HG03045 (cell line): Measurements from ENCODE around the gene CXCL13.
"Not testable (repeated sequence)": the region's sequence is repeated elsewhere in the genome, so short reads cannot be mapped to it uniquely, and the experiment has no call there.

ENCODE experiments used
- ATAC-seq: cut with Tn5 transposase; IDR thresholded peaks from one replicate; pipeline ENCODE4 v1.9.1; 2021; ENCODE audit warnings: mild to moderate bottlenecking, moderate library complexity; ENCODE audit not compliant: unreplicated experiment

Gene CXCL13, protein sequence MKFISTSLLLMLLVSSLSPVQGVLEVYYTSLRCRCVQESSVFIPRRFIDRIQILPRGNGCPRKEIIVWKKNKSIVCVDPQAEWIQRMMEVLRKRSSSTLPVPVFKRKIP

DNA sequence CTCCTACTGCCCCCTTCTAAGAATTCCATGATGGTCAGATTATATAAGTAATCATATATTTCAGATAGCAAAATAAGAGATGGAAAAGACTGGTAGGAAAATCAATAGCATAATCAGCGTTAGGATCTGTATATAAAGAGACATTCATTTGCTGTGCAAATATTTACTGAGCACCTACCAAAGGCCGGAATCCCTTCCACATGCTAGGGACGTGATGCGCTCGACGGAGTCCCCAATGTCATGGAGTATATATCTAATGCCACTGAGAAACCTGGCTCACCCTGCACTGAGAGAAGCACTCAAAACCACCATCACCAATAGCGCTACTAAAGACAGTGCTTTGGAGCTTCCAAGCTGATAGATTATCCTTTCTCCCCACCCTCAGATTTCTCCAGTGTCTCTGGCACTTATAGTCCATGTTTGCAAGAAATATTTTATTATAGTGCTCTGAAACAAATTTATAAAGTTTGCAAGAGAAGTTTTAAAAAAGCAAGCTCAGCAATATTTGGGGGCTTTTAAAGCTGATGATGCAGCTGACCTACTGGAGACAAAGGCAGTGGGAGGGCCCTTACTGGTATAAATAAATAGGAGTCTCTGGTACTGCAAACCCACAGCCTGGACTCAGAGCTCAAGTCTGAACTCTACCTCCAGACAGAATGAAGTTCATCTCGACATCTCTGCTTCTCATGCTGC is at the start of gene CXCL13:
CXCL13 (plus strand) TSS at position 611 of the 693 bp plus-strand sequence; CDS start at position 657, 46 bp downstream.
- ATAC-seq, result no peak

- no peak for ATAC-seq
Observed at GRCh38 chr4:77560170-77560569, 45.5 kb upstream of the CXCL13 start.

DNA sequence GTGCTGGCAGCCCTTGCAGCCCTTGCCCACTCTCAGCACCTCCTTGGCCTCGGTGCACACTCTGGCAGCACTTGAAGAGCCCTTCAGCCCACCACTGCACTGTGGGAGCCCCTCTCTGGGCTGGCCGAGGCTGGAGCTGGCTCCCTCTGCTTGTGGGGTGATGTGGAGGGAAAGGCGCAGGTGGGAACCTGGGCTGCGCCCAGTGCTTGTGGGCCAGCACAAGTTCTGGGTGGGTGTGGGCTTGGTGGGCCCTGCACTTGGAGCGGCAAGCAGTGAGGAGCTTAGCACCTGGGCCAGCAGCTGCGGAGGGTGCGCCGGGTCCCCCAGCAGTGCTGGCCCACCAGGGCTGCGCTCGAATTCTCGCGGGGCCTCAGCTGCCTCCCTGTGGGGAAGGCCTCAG is 43.9 kb upstream of the CXCL13 start:
- not testable (repeated sequence) for ATAC-seq

GRCh38 chr4:77564231-77564630 is 41.4 kb upstream of the CXCL13 start:
- ATAC-seq, result no peak

DNA sequence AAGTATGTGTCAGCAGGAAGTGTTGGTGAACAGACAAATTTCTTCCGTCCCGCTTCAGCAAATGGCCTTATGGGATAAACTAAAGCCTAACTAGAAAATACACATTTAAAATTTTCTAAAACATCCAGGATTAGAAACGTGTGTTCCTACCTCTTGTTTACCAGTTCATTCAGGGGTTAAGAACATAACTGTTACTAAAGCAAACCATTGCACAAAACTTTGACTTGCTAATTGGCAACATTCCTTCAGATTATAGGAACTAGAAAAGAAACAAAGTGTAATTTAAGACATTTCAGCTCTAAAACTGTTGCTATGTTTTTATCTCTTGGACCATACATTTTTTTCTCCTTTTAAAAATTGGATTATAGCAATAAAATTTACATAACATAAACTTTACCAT is 39.5 kb upstream of the CXCL13 start:
- no peak for ATAC-seq

DNA sequence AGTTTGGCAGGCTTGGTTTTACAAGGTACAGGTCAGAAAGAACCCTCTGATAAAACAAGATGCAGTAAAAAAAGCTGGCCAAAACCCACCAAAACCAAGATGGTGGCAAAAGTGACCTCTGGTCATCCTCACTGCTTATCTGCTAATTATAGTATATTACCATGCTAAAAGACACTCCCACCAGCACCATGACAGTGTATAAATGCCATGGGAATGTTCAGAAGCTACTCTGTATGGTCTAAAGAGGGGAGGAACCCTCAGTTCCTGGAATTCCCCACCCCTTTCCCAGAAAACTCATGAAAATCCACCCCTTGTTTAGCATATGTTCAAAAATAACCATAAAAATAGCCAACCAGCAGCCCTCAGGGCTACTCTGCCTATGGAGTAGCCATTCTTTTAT is 38.1 kb upstream of the CXCL13 start:
- no peak for ATAC-seq

- not testable (repeated sequence) for ATAC-seq
Observed at GRCh38 chr4:77570508-77571214, 35.0 kb upstream of the CXCL13 start.

DNA sequence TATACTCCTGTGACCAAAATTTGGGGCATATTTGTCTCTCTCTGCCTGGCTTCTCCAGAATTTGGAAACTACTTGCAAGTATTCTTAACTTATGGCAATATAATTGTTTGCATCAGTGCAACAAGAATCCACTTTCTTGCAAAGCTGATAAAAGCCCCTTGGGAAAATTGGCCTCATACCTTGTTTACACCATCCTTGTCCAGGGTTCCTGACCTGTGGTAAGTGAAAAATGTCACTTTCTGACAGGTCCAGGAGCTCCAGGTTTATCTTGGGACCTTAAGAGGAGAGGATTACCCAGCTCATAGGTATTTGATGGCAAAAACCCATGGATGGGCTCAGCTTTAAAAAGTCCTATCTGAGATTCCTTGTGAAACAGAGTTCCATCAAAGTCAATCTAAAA is 29.3 kb upstream of the CXCL13 start:
- no peak for ATAC-seq

GRCh38 chr4:77578145-77578544 is 27.5 kb upstream of the CXCL13 start:
- no peak for ATAC-seq

DNA sequence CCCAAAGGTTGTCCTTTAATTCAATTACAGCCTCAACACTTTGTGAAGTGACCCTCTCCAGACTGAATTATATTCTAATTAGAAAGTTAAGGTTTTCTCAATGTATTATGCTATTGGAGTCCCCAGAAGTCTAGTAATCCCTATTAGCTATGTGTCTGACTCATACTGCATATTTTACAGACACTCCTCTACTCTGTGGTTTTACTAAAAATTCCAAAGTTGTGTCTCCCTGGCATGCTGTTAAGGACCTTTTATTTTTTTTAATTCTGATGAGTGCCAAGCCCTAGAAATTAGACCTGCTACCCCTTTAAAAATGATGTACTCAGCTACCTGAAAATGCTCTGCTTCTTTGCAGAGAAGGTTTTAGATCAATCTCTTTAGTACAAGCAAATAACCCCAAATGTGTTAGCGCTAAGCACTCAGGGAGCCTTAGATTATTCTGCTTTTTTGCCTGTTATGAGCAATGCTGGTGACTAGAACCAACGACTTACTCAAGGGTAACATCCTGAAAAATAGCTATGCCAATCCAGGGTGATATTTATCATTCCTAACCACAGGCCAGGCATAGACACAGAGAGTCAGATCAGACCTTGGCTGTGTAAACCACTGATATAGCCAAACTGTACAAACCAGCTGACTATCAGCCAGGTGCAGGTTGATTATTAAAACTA is 26.1 kb upstream of the CXCL13 start:
- ATAC-seq, result no peak

DNA sequence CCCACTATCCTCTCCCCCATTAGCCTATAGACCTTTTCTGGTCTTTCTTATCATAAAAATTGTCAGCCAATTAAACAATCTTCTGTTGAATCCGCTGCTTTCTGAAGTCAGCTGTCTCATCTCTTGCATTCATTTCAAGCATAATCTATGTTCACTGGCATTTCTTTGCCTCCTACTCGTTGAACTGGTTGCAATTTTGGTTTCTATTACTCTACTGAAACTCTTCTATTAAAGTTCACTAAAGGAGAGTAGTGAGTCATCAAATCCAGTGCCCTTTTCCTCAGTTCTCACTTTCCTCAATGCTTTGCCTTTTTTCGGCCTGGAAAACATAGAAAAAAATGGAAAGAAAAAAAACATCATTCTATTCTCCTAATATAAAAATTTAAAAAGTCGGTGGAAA is 23.9 kb upstream of the CXCL13 start:
- peak; percentile 71 for ATAC-seq

DNA sequence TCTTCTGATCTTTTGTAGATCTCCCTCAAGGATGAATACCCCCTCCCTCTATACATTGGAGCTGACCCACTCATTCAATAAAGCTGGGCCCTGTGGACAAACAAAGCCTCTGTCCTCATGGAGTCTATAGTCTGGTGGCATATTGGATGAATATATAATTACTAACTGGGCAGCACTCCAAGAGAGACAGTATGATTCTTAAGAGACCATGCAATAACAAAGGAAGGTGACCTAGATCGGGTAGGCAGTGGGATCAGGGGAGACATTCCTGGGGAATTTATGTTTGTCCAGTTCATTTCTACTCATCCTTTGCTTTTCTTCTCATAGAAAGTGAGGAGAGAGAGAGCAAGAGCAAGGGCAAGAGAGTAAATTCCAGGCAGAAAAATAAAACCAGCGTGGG is 23.5 kb upstream of the CXCL13 start:
- no peak for ATAC-seq

GRCh38 chr4:77582711-77583110 is 22.9 kb upstream of the CXCL13 start:
- ATAC-seq, result no peak

DNA sequence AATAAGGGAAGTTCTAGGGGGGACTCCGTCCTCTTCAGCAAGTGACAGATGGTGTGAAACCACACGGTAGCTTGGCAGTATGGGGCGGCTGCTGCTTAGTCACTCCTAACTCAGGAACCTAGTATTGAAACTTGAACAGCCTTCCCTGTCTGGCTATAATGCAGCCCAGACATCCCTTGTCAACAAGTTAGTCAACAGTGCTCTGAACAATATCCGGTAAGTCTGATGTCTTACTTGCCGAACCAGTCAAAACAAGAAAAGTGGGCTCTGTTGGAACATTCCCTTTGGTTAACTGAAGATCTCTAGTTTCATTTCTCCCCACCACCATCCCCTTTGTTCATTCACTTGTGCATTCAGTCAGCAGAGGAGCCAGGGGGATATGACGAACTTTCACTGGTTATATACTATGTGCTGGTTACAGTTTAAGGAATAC is 18.7 kb upstream of the CXCL13 start:
- peak; percentile 97 for ATAC-seq

DNA sequence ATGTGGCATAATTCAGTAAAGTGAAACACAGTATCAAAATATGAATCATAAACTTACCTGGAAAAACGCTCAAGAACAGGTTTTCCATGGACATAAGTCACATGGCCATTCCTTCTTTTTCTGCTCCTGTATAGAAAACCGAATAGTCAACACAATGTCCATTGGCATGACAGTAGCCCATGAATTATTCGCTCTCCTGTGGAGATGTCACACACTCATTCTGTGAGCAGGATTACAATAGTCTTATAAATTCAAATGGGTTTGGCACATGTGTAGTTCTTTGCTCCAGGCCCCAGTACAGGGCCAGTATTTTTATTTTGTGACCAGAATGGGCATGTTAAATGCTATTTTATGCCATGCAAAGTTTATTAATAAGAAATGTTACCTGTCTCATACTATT is 15.1 kb upstream of the CXCL13 start:
- no peak for ATAC-seq

DNA sequence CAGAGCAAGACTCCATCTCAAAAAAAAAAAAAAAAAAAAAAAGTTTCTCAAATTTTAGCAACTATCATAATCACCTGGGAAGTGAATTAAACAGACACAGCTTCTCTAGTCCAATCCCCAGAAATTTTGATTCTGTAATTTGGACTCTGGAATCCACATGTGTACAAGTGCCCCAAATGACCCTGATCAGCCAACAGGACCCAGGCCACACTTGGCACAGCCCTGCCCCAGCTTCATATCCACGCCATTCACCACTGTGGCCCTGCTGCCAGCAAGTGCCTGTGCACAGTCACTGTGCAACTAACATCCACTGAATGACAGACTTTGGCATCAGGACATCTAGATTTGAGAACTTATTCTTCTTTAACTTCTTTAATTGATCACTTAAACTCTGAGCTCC is 14.1 kb upstream of the CXCL13 start:
- ATAC-seq, result no peak

- no peak for ATAC-seq
Observed at GRCh38 chr4:77593101-77593500, 12.5 kb upstream of the CXCL13 start.

DNA sequence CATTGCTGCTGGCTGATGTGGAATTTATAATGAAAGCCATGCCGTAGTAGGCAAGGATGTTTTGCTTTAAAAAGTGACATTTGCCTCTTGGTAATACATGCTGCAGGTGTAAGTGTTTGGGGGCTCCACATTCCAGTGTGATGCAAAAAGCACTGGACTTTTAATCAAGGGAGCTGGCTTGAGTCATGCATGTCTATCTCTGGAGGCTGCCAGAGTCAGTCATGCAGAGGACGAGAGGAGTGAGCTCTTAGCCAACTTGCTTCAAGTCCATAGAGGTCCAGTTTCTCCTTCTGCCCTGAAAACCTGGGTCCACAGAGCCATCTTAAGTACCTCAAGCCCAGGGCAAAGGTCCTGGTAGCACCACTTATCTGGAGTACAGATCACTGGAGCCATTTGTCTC is 11.6 kb upstream of the CXCL13 start:
- ATAC-seq, result no peak

DNA sequence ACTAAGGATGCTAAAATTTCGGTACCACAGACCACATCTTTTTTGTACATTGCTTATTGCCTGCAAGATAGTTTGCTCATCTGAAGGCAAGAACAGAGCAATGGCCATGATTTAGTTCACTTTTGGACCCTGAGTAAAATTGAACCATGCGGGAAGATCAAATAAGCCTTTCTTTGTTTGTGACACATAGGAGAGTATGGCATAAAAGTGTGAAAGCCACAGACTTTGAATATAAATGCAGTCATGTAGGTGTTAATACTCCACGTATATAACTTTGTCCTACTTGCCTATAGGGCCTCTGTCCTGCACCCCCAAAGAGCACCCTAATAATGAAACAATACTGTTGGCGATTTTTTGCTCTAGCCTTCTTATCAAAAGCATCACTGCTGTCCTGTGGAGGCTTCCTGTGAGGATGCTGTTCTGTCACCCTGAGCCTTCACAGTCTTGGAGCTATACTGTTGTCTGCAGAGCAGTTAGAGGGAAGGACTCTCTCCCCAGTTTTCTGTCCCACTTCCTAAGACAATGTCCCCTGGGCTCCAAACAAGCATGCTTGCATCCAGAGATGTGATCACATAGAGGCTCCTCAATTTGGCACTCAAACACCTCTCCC is 10.2 kb upstream of the CXCL13 start:
- no peak for ATAC-seq

- no peak for ATAC-seq
Observed at GRCh38 chr4:77599378-77599777, 6.2 kb upstream of the CXCL13 start.
